IMR-90 (cell line): Measurements from ENCODE around the gene PPP2R1B.

ENCODE experiments used
- CEBPB ChIP-seq: IDR thresholded peaks from 2 replicates; pipeline ENCODE4 v1.6.1; 2012; ENCODE audit warnings: low read depth, low read length, improper control_type of control experiment
- FOS ChIP-seq: fragments of 150-350 bp; IDR thresholded peaks from 2 replicates; pipeline ENCODE4 v1.6.1; 2016; ENCODE audit warnings: low read depth, low read length
- MAFK ChIP-seq: IDR thresholded peaks from 2 replicates; pipeline ENCODE4 v1.6.1; 2012; ENCODE audit warnings: low read depth, low read length, improper control_type of control experiment
- POLR2A ChIP-seq: IDR thresholded peaks from 2 replicates; pipeline ENCODE4 v1.6.1; 2012; ENCODE audit warnings: mild to moderate bottlenecking, low read depth, low read length
- TF ChIP-seq, protein P1 (sequence below): conservative IDR thresholded peaks from 2 replicates; pipeline ENCODE4 v1.5.1; 2012; ENCODE audit warnings: mild to moderate bottlenecking, low read depth, low read length, improper control_type of control experiment
- TF ChIP-seq, protein P2 (sequence below): fragments of 150-350 bp; IDR thresholded peaks from 2 replicates; pipeline ENCODE4 v1.6.1; 2016; ENCODE audit warnings: low read depth, mild to moderate bottlenecking, low read length, moderate library complexity, borderline replicate concordance

DNA sequence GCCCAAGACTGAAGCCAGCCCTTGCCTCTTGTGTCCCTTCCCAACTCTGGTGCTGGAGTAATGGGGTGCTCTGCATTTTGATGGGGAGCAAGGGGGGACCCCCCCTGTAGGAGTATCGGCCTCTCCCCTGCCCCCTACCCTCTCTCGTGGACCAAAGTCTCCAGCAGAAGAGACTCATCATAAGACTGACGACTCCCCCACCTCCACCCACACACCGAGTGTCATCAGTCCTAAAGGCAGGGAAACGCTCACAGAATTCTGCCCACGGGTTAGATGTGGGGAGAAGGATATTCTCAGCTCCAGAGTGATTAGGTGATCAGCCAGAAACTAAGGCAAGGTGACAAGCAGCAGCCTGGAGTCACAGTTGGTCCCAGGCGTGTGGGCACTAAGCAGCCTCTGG lies 38.8 kb downstream of the PPP2R1B start:
- TF ChIP-seq POLR2A (no peak), CEBPB (no peak), FOS (no peak), MAFK (no peak)
- TF ChIP-seq, protein P1, sequence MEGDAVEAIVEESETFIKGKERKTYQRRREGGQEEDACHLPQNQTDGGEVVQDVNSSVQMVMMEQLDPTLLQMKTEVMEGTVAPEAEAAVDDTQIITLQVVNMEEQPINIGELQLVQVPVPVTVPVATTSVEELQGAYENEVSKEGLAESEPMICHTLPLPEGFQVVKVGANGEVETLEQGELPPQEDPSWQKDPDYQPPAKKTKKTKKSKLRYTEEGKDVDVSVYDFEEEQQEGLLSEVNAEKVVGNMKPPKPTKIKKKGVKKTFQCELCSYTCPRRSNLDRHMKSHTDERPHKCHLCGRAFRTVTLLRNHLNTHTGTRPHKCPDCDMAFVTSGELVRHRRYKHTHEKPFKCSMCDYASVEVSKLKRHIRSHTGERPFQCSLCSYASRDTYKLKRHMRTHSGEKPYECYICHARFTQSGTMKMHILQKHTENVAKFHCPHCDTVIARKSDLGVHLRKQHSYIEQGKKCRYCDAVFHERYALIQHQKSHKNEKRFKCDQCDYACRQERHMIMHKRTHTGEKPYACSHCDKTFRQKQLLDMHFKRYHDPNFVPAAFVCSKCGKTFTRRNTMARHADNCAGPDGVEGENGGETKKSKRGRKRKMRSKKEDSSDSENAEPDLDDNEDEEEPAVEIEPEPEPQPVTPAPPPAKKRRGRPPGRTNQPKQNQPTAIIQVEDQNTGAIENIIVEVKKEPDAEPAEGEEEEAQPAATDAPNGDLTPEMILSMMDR = no peak
- TF ChIP-seq, protein P2, sequence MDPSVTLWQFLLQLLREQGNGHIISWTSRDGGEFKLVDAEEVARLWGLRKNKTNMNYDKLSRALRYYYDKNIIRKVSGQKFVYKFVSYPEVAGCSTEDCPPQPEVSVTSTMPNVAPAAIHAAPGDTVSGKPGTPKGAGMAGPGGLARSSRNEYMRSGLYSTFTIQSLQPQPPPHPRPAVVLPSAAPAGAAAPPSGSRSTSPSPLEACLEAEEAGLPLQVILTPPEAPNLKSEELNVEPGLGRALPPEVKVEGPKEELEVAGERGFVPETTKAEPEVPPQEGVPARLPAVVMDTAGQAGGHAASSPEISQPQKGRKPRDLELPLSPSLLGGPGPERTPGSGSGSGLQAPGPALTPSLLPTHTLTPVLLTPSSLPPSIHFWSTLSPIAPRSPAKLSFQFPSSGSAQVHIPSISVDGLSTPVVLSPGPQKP = no peak
